Measurements from ENCODE around the gene TM7SF2.

TM7SF2 gene

GRCh38 chr11:65125197-65126056, 13.8 kb downstream of the TM7SF2 start:
- DNase-seq = no peak
- Mint-ChIP-seq H3K9me3 (no peaks in the 10 kb centered on the region), H3K36me3 (peaks cover 56 to 73% of the 10 kb centered on the region in 2 donors), H3K27ac (peak overlapping the region; percentile 5), H3K4me1 (peaks cover 38 to 75% of the 10 kb centered on the region in 2 donors), H3K4me3 (no peak overlapping the region), H3K27me3 (no peaks in the 10 kb centered on the region)
- ATAC-seq (replicated peaks) = no peak

GRCh38 chr11:65126624-65127274, 15.1 kb downstream of the TM7SF2 start:
- Mint-ChIP-seq H3K27me3 (no peaks in the 10 kb centered on the region), H3K36me3 (peaks cover 53 to 71% of the 10 kb centered on the region in 2 donors), H3K9me3 (no peaks in the 10 kb centered on the region), H3K4me3 (peak overlapping the region; percentile 3 to 6), H3K27ac (peak overlapping the region; percentile 38), H3K4me1 (peaks cover 42 to 76% of the 10 kb centered on the region in 2 donors)
- ATAC-seq (replicated peaks) (no peak), DNase-seq (no peak)

DNA sequence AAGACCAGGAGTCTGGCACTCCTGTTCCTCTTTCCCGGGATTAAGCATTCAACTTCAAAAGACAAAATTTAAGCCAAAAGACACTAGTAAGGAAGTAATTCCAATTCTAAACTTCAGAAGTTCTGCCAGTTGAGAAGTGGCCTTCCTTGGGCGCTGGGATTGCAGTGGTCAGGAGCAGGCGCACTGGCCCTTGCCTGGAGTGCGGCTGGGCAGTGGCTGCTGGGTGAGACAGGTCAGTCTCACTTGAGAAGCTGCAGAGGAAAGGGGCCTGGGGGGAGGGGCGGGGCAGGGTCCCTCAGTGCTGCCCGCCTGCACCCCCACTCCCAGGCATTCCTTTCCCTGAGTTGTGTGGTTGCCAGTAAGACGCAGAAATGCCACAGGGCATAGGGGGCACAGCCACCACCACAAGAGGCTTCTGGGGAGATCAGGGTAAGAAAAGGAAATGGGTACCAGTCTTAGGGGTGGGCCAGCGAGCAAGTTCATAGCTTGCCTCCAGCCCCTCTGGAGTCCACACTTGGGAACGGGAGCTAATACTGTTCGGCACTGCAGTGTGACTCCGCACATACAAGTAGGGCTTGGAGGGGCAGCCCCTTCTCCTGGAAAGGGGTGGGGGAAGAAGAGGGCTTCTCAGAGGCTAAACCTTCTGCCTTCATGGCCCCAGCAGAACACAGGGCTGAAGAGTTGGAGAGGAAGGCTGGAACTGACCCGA, 16.0 kb downstream of the TM7SF2 start:
- Mint-ChIP-seq H3K27ac (peak overlapping the region; percentile 79), H3K4me1 (peaks cover 49 to 85% of the 10 kb centered on the region in 2 donors), H3K4me3 (no peak overlapping the region), H3K9me3 (no peaks in the 10 kb centered on the region), H3K36me3 (peaks cover 55 to 71% of the 10 kb centered on the region in 2 donors), H3K27me3 (no peaks in the 10 kb centered on the region)
- DNase-seq (no peak), ATAC-seq (replicated peaks) (no peak)

- H3K4me3 Mint-ChIP-seq = no peak overlapping the region
- peaks cover 55 to 89% of the 10 kb centered on the region in 2 donors for H3K4me1 Mint-ChIP-seq
- DNase-seq (no peak), ATAC-seq (replicated peaks) (no peak)
- H3K27me3 Mint-ChIP-seq = no peaks in the 10 kb centered on the region
- H3K36me3 Mint-ChIP-seq = peaks cover 62 to 80% of the 10 kb centered on the region in 2 donors
- no peaks in the 10 kb centered on the region for H3K9me3 Mint-ChIP-seq
- peak overlapping the region; percentile 79 for H3K27ac Mint-ChIP-seq
Observed at GRCh38 chr11:65128182-65129145, 16.8 kb downstream of the TM7SF2 start.

- ATAC-seq (replicated peaks) (peak; percentile 6 to 8), DNase-seq (no peak)
- Mint-ChIP-seq H3K9me3 (no peaks in the 10 kb centered on the region), H3K4me1 (peaks cover 52 to 82% of the 10 kb centered on the region in 2 donors), H3K27me3 (no peaks in the 10 kb centered on the region), H3K36me3 (peaks cover 63 to 78% of the 10 kb centered on the region in 2 donors), H3K27ac (peak overlapping the region; percentile 92), H3K4me3 (peak overlapping the region; percentile 73 to 98)
Observed at GRCh38 chr11:65129649-65130441, 18.2 kb downstream of the TM7SF2 start.

- Mint-ChIP-seq H3K4me1 (peaks cover 49 to 85% of the 10 kb centered on the region in 2 donors), H3K27ac (peak overlapping the region; percentile 92), H3K9me3 (no peaks in the 10 kb centered on the region), H3K27me3 (no peaks in the 10 kb centered on the region), H3K36me3 (peaks cover 60 to 68% of the 10 kb centered on the region in 2 donors), H3K4me3 (peak overlapping the region; percentile 98)
- peak; percentile 53 for DNase-seq
- peak; percentile 5 to 6 for ATAC-seq (replicated peaks)
Observed at GRCh38 chr11:65130631-65131416, 19.2 kb downstream of the TM7SF2 start.

GRCh38 chr11:65131417-65131776, 19.7 kb downstream of the TM7SF2 start:
- Mint-ChIP-seq H3K9me3 (no peaks in the 10 kb centered on the region), H3K27me3 (no peaks in the 10 kb centered on the region), H3K4me3 (peak overlapping the region; percentile 98), H3K4me1 (peaks cover 52 to 85% of the 10 kb centered on the region in 2 donors), H3K27ac (peak overlapping the region; percentile 92), H3K36me3 (peaks cover 57 to 68% of the 10 kb centered on the region in 2 donors)
- ATAC-seq (replicated peaks) (no peak), DNase-seq (no peak)

DNA sequence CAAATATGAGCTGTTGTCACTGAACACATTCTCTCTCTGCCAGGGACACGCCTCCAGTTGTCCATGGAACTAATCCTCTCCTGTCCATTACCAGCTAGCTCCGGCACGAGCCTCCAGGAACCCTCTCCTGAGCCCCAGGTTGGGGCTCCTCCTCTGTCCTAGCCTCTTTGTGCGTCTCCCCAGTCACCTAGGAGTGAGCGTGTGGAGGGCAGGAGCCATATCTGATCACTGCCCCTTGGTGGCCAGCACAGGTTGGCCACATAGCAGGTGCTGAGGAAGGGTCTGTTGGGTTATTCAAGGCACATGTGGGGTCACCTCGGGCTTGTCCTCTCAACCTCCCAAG, 20.2 kb downstream of the TM7SF2 start:
- peak overlapping the region; percentile 98 for H3K4me3 Mint-ChIP-seq
- H3K27me3 Mint-ChIP-seq = no peaks in the 10 kb centered on the region
- peak overlapping the region; percentile 100 for H3K27ac Mint-ChIP-seq

GRCh38 chr11:65132238-65132987, 20.7 kb downstream of the TM7SF2 start:
- Mint-ChIP-seq H3K27me3 (no peaks in the 10 kb centered on the region), H3K9me3 (no peaks in the 10 kb centered on the region), H3K4me1 (peaks cover 50 to 81% of the 10 kb centered on the region in 2 donors), H3K36me3 (peaks cover 50 to 62% of the 10 kb centered on the region in 2 donors), H3K27ac (peak overlapping the region; percentile 100), H3K4me3 (peak overlapping the region; percentile 98)
- DNase-seq (peak; percentile 54), ATAC-seq (replicated peaks) (peak; percentile 45 to 52)

More for the DNA sequence above, 20.2 kb downstream of the TM7SF2 start:
- no peaks in the 10 kb centered on the region for H3K9me3 Mint-ChIP-seq
- DNase-seq (no peak), ATAC-seq (replicated peaks) (no peak)
- H3K4me1 Mint-ChIP-seq = peaks cover 51 to 85% of the 10 kb centered on the region in 2 donors
- peaks cover 54 to 67% of the 10 kb centered on the region in 2 donors for H3K36me3 Mint-ChIP-seq

GRCh38 chr11:65132988-65133700, 21.5 kb downstream of the TM7SF2 start:
- H3K27me3 Mint-ChIP-seq = no peaks in the 10 kb centered on the region
- peak overlapping the region; percentile 98 for H3K4me3 Mint-ChIP-seq
- peak overlapping the region; percentile 100 for H3K27ac Mint-ChIP-seq
- no peaks in the 10 kb centered on the region for H3K9me3 Mint-ChIP-seq
- DNase-seq (peak; percentile 61), ATAC-seq (replicated peaks) (peak; percentile 21 to 23)
- H3K4me1 Mint-ChIP-seq = peaks cover 49 to 81% of the 10 kb centered on the region in 2 donors
- H3K36me3 Mint-ChIP-seq = peaks cover 48 to 60% of the 10 kb centered on the region in 2 donors

- Mint-ChIP-seq H3K27me3 (no peaks in the 10 kb centered on the region), H3K36me3 (peaks cover 44 to 54% of the 10 kb centered on the region in 2 donors), H3K27ac (peak overlapping the region; percentile 100), H3K4me1 (peaks cover 47 to 75% of the 10 kb centered on the region in 2 donors), H3K4me3 (peak overlapping the region; percentile 98), H3K9me3 (no peaks in the 10 kb centered on the region)
- ATAC-seq (replicated peaks) (no peak), DNase-seq (no peak)
Observed at GRCh38 chr11:65133724-65134123, 22.1 kb downstream of the TM7SF2 start.
